ENCODE results near the gene BBS1.
"Not testable (repeated sequence)": the region's sequence is repeated elsewhere in the genome, so short reads cannot be mapped to it uniquely, and the experiment has no call there.

Gene BBS1

DNA sequence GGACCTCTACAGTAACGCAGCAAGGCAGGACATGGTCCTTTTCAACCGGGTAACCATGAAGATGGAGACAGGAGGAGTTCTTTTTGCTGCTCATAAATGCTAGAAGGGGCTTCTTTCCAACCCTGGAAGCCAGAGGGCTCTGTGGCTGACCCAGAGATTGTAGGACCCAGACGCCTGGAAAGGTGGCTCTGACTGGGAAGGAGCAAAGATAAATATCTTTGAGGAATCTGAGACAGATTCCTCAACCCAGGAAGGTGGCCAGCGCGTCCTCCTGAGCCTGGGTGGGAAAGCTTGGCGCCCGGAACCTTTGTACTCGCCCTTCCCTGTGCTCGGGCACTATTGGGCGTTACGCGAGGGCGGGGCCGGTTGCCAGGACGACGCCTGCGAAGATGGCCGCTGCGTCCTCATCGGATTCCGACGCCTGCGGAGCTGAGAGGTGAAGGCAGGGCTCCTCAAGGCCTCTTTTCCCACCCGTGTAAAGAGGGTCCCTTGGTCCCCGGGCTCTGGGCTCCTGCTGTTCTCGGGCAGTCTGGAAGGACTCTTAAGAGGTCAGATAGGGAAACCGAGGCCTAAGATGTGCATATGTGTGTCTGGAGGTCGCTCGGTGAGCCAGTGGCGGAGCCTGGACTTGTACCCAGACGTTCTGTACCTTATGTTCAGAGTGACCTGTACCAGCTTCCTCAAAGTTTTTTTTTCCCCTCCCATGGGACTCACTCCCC is at the start of gene BBS1:
Gene BBS1 (plus strand): TSS at position 365 of the 719 bp plus-strand sequence. CDS start 25 bp downstream, at position 390.
- peak; percentile 68 for DNase-seq (ENCODE audit: low read depth)

DNA sequence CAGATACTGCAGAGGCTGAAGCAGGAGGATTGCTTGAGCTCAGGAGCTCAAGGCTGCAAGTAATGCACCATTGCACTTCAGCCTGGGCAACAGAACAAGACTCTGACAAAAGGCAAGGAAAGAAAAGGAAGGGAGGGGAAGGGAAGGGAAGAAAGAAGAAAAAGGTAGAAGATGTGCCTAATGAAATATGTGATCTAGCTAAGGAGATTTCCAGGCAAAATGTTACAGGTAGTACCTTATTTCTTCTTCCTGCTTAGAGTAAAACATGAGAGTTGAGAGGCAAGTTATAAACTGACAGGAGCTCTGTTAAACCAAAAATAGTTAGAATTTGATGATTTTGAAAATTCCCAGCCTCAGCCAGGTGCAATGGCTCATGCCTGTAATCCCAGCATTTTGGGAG is 48.4 kb upstream of the BBS1 start:
- DNase-seq (ENCODE audit: low read depth) = no peak

GRCh38 chr11:66462911-66463310 is 47.5 kb upstream of the BBS1 start:
- no peak for DNase-seq (ENCODE audit: low read depth)

DNA sequence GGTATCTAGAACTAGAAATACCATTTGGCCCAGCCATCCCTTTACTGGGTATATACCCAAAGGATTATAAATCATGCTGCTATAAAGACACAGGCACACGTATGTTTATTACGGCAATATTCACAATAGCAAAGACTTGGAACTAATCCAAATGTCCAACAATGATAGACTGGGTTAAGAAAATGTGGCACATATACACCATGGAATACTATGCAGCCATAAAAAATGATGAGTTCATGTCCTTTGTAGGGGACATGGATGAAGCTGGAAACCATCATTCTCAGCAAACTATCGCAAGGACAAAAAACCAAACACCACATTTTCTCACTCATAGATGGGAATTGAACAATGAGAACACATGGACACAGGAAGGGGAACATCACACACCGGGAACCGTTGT is 46.3 kb upstream of the BBS1 start:
- not testable (repeated sequence) for DNase-seq (ENCODE audit: low read depth)

GRCh38 chr11:66464916-66465315 is 45.5 kb upstream of the BBS1 start:
- no peak for DNase-seq (ENCODE audit: low read depth)

GRCh38 chr11:66465373-66466224 is 44.8 kb upstream of the BBS1 start:
- no peak for DNase-seq (ENCODE audit: low read depth)

- peak; percentile 87 for DNase-seq (ENCODE audit: low read depth)
These were observed 44.0 kb upstream of the BBS1 start, which contains the start of gene PELI3 for GRCh38 chr11:66466225-66467033. PELI3 (plus strand) TSS chr11:66466905; CDS start chr11:66468129, 1,224 bp downstream.

GRCh38 chr11:66467034-66467659 is 43.3 kb upstream of the BBS1 start:
- DNase-seq (ENCODE audit: low read depth) = no peak

DNA sequence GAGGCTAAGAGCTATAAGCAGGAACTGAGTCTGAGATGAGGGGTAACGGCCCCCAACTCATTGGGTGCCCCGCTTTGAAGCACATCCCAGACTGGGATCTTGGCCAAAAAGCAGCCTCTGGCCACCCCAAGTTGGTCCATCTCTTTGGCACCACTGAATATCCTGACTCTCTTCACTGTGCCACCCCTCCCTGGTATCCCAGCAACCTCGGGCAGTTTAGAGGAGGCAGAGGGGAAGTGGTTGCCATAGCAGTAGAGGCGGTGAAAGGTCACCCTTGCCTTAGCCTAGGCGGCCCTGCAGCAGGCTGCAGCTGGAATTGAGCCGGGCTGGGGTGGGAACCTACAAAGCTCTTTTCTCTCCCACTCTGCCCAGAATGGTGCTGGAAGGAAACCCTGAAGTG is 42.7 kb upstream of the BBS1 start:
- DNase-seq (ENCODE audit: low read depth) = peak; percentile 50

- no peak for DNase-seq (ENCODE audit: low read depth)
These were observed 41.7 kb upstream of the BBS1 start for GRCh38 chr11:66468691-66469090.

DNA sequence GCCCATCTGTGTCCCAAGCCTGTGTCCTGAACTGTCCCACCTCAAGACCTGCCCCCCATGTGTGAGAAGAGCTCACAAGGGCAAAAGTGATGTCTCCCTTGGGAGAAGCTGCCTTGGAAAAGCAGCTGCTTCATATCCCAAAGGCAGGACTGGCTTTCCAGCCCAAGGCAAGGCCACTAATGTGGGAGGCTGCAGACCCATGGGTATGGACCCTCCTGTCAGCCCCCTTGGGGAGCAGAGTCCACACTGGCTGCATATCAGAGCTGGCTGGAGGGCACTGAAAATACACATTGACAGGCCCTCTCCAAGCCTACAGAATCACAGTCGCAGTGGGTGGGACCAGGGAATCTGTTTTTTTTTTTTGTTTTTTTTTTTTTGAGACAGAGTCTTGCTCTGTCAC is 41.0 kb upstream of the BBS1 start:
- no peak for DNase-seq (ENCODE audit: low read depth)

DNA sequence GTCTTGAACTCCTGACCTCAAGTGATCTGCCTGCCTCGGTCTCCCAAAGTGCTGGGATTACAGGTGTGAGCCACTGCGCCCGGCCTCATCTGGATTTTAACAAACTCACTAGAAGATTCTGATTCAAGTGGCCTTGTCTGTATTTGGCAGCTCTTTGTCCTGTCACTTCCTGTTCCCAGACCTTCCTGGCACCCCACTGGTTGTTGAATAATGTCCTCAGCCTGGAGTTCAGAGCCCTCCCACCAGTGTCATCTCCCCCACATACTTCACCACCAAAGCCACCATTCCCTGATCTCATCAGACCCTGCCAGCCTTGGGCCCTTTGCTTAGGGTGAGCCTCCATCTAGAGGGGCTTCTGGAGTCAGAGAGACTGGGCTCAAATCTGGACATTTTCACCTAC is 40.4 kb upstream of the BBS1 start:
- DNase-seq (ENCODE audit: low read depth) = no peak

- DNase-seq (ENCODE audit: low read depth) = no peak
These were observed 39.3 kb upstream of the BBS1 start for GRCh38 chr11:66471142-66471541.

- no peak for DNase-seq (ENCODE audit: low read depth)
These were observed 38.4 kb upstream of the BBS1 start for GRCh38 chr11:66472054-66472453.

DNA sequence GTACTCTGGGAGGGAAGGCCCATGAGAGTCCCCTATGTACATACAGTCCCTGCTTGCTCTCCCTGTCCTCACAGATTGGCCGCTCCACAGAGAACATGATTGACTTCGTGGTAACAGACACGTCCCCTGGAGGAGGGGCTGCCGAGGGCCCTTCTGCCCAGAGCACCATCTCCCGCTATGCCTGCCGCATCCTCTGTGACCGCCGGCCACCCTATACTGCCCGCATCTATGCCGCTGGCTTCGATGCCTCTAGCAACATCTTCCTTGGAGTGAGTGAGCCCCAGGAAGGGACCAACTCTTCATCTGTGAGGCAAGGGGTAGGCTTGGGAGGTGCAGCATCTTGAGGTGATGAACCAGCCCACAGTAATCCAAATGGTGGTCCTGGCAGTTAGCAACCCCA is 37.3 kb upstream of the BBS1 start:
- DNase-seq (ENCODE audit: low read depth) = no peak

- no peak for DNase-seq (ENCODE audit: low read depth)
These were observed 36.6 kb upstream of the BBS1 start for GRCh38 chr11:66473608-66474515.

GRCh38 chr11:66475349-66476172 is 34.9 kb upstream of the BBS1 start:
- no peak for DNase-seq (ENCODE audit: low read depth)

- DNase-seq (ENCODE audit: low read depth) = no peak
These were observed 34.1 kb upstream of the BBS1 start for GRCh38 chr11:66476173-66476840.

DNA sequence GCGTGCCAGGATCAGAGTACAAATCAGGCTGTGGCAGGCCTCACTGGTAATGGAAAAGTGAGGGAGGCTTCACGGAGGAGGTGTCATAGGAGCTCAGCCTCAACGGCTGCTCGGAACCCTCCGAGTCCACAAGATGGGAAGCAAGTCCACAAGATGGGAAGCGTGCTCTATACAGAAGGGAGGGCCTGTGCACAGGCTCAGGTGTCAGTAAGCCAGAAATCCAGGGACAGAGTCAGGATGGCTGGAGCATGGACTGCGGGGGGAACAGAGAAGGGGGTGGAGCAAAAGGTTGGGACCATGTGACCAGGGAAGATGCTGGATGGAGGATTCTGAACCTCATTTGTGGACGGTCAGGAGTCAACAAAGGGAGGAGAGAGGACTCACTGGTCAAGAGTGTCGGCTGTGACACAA is 33.6 kb upstream of the BBS1 start:
- no peak for DNase-seq (ENCODE audit: low read depth)
